GM12872 (cell line): Measurements from ENCODE around the gene LETM1.

Experiments
- TF ChIP-seq, protein P1 (sequence below): IDR thresholded peaks from 3 replicates; pipeline ENCODE4 v1.5.1; 2011; ENCODE audit warnings: low read depth, mild to moderate bottlenecking, low read length, moderate library complexity; ENCODE audit not compliant: insufficient read depth

Gene LETM1

DNA sequence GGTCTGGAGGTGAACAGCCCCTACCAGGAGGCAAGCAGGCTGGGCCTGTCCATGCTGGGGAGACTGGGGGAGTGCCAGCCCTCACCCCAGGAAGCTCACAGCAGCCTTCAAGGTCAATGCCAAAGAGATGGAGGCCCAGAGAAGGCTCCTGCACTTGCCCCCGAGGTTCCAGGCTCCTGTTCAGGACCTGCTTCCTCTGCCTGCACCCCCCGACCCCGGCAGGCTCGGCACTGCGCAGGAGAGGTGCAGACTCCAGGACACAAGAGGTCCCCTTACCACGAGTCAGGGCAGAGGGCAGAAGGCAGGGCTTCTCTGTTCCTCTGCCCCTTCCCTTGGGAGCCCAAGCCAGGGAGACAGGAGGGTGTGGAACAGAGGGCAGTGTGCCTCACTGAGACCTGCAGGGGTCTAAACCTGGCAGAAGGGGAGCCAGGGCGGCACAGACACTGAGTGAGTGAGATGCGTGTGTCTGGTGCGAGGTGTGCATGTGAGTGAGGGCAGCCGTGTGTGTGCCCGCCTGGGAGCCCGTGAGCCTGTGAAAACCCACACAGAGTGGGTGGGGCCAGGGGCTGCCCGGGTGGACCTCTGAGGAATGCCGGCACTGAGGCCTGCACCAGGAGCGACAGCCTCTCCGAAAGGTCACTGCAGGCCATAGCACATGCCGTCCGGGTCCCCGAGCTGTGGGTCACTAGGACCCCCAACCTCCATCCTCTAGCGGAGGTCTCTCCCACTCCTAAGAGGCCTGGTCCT lies 93.5 kb downstream of the LETM1 start:
- TF ChIP-seq, protein P1, sequence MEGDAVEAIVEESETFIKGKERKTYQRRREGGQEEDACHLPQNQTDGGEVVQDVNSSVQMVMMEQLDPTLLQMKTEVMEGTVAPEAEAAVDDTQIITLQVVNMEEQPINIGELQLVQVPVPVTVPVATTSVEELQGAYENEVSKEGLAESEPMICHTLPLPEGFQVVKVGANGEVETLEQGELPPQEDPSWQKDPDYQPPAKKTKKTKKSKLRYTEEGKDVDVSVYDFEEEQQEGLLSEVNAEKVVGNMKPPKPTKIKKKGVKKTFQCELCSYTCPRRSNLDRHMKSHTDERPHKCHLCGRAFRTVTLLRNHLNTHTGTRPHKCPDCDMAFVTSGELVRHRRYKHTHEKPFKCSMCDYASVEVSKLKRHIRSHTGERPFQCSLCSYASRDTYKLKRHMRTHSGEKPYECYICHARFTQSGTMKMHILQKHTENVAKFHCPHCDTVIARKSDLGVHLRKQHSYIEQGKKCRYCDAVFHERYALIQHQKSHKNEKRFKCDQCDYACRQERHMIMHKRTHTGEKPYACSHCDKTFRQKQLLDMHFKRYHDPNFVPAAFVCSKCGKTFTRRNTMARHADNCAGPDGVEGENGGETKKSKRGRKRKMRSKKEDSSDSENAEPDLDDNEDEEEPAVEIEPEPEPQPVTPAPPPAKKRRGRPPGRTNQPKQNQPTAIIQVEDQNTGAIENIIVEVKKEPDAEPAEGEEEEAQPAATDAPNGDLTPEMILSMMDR: no peak
